Measurements from ENCODE around the gene FAU.

The FAU gene

DNA sequence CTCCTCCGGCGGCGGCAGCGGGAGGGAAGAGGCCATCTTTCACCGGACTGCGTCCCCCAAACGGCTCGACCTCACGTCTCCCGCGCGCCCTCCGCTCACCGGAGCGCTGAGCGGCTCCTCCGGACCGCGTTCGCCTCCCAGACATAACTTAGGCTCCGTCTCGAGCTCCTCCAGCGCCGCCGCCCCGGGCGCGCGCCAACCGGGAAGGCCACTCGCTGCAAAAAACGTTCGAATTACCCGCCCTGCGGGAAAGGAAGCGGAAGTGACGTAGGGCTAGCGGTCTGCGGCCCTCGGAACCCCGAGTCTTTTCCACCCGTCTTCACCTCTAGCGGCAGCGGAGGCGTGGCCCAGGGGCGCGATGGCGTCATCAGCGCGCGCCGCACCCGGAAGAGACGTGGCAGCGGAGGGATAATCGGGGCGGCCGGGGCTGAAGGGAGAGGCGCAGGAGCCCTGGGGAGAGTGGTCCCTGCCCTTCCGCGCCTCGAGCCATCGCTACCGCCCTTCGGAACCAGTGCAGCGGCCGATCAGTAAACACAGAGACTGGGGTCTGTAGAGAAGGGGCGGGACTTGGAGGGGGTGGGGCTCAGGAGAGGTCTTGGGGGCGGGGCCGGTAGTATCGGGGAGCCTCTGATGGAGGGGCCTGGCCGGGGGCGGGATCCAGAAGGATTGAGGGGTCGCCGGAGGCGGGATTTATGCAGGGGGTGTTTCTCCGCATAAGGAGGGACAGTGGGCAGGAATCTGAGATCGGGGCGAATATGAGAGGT, 37.9 kb downstream of the FAU start, which contains the start of the genes CDCA5 and ZFPL1:
Gene CDCA5 (minus strand): TSS at position 207 of the 764 bp plus-strand sequence. CDS start 62 bp downstream, at position 145.
Gene ZFPL1 (plus strand): TSS at position 389 of the 764 bp plus-strand sequence. CDS start 477 bp downstream, outside the sequence.
- FAIRE-seq (no peak), DNase-seq (ENCODE audit: insufficient read length, low spot score) (peak; percentile 95)
- no peak for TF ChIP-seq CTCF (IDR thresholded peaks at IDR 0.05; ENCODE audit: insufficient read depth, missing control alignments)

- DNase-seq (ENCODE audit: insufficient read length, low spot score) (no peak), FAIRE-seq (no peak)
- TF ChIP-seq CTCF (IDR thresholded peaks at IDR 0.05; ENCODE audit: insufficient read depth, missing control alignments): no peak
Observed at GRCh38 chr11:65083134-65083833, 38.6 kb downstream of the FAU start.

- no peak for TF ChIP-seq CTCF (IDR thresholded peaks at IDR 0.05; ENCODE audit: insufficient read depth, missing control alignments)
- DNase-seq (ENCODE audit: insufficient read length, low spot score) (no peak), FAIRE-seq (no peak)
Observed at GRCh38 chr11:65078786-65079342, 43.1 kb downstream of the FAU start.

DNA sequence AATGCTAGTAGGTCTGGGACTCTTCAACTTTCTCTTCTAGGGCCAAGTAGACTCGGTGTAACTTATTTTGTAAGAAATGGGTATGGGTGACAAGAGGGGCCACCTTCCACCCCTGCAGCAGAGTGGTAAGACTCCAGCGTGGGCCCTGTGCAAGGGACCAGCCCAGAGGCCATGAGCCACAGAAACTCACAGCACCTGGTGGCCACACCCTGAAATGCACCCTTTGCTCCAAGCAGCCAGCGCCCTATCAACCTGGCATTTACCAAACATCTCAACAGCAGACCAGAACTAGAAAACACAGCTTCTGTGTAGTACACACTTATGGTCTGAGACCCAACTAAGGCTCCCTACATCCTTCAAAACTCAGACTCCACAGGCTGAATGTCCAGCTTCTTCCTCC, 43.8 kb downstream of the FAU start:
- FAIRE-seq (no peak), DNase-seq (ENCODE audit: insufficient read length, low spot score) (peak; percentile 54)
- peak; percentile 43 for TF ChIP-seq CTCF (IDR thresholded peaks at IDR 0.05; ENCODE audit: insufficient read depth, missing control alignments)

DNA sequence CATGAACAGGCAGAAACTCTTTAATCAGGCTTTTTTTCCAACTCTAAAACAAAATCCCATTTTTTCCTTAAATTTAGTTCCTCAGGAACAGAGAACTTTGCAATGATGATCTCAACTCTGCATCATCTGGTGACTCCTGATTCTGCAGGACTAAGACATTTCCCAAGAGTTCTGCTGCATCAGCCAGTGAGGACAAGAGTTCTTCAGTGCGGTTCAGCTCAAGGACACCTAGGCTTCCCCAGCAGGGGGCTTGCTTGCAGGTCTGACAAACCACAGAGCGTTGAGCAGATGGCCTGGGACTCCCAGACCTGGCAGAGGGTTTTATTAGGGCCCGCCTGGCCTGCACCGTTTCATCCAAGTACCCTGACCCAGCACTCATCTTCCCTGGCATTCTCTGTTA, 44.5 kb downstream of the FAU start:
- FAIRE-seq (no peak), DNase-seq (ENCODE audit: insufficient read length, low spot score) (no peak)
- TF ChIP-seq CTCF (IDR thresholded peaks at IDR 0.05; ENCODE audit: insufficient read depth, missing control alignments): no peak

DNA sequence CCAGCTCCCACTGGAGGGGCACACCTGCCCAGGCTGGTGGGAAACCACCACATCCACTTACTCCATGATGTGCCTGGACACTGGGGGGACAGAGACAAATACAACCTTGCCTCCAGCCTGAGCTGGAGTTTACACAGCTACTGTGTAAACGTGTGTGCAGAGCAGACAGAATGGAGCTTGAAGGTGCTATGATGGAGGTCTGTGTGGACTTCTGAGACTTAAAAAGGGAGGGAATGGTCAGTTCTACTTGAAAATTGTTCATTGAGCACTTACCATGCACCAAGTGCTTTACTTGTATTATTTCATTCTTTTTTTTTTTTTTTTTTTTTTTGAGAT, 49.3 kb downstream of the FAU start:
- TF ChIP-seq CTCF (IDR thresholded peaks at IDR 0.05; ENCODE audit: insufficient read depth, missing control alignments): no peak
- FAIRE-seq (no peak), DNase-seq (ENCODE audit: insufficient read length, low spot score) (no peak)
